Testis (tissue), 3 donors: ENCODE data around the gene FAM162A. TPM values are rescaled to one million over a fixed set of nuclear protein-coding genes. Genes with fewer than 3 reads are reported as not detected.

ENCODE experiments used
- DNase-seq: peaks from one replicate; pipeline ENCODE4 v3.0.0-alpha.2; 2019
- H3K27ac ChIP-seq, 2 donors: fragments of 200-600 bp; sonication (generic); one replicate each; pipeline ENCODE4 v1.5.1; 2019
- H3K27me3 ChIP-seq: fragments of 200-600 bp; sonication (generic); one replicate; pipeline ENCODE4 v1.5.1; 2019
- H3K36me3 ChIP-seq: fragments of 200-600 bp; sonication (generic); one replicate; pipeline ENCODE4 v1.5.1; 2017; ENCODE audit warnings: low read depth; ENCODE audit errors: missing control alignments
- H3K4me1 ChIP-seq: fragments of 200-600 bp; sonication (generic); one replicate; pipeline ENCODE4 v1.5.1; 2019
- H3K4me3 ChIP-seq, 2 donors: fragments of 200-600 bp; sonication (generic); one replicate each; pipeline ENCODE4 v1.5.1; 2017 to 2019
- H3K9me3 ChIP-seq: fragments of 200-600 bp; sonication (generic); one replicate; pipeline ENCODE4 v1.5.1; 2017
- POLR2A ChIP-seq: fragments of 450-650 bp; IDR thresholded peaks from one replicate; pipeline ENCODE4 v1.6.1; 2017; ENCODE audit warnings: antibody characterized with exemption, mild to moderate bottlenecking, moderate library complexity
- WGBS, 2 donors: methylation state at CpG; one replicate each; pipeline ENCODE4 v1.1.5; 2018; 5-methylcytosine and 5-hydroxymethylcytosine counted together
- intact Hi-C: fragments of 100-400 bp; cut with DNase I; formaldehyde crosslinking; loops from one replicate; pipeline ENCODE4 v1.15.1; 2023; ENCODE audit warnings: low total_unique reads
- polyA plus RNA-seq: library from polyadenylated mRNA; stranded (reverse); fragments of 350-450 nt; fragmentation: Illumina TruSeq; extraction: RNeasy Lipid Tissue Mini Kit (QIAGEN cat#74804); gene quantifications from one replicate; pipeline ENCODE4 v1.2.3, GENCODE V29; 2014; ENCODE audit warnings: low read depth, low replicate concordance; ENCODE audit not compliant: insufficient read depth
- total RNA-seq, 2 donors: library from RNA; depleted of rRNA; stranded (reverse); fragments of >200 nt; gene quantifications; one replicate each; pipeline ENCODE4 v1.2.3, GENCODE V29; 2016
- TF ChIP-seq, protein P1 (sequence below), 3 experiments: fragments of 450-650 bp in 2 of 3; fragments of 200-600 bp in 1 of 3; sonication (generic) in 1 of 3; IDR thresholded peaks; one replicate each; pipeline ENCODE4 v1.5.1; 2016 to 2019; ENCODE audit warnings: antibody characterized with exemption in 3 of 3, mild to moderate bottlenecking in 2 of 3, moderate library complexity in 1 of 3

The FAM162A gene
- total and polyA plus RNA-seq, 3 donors from 2014 or later, result 16.0 to 77.7 (median 17.7) TPM

DNA sequence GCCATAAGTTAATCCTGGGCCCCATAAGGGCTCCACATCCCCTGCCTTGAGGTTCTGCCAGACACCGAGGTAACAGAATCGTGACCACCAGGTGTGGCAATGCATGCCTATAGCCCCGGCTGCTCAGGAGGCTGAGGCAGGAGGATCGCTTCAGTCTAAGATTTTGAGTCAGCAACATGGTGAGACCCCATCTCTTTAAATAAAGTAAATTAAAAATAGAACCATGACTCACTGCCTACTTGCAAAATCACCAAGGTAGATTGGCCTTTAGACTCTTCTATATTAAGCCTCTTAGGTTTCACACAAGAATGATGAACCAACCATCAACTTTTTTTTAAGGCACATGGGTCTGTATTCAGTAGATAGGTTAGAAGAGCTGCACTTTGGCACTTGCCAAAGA, 22.2 kb downstream of the FAM162A start:
- Histone ChIP-seq H3K27me3 (no peaks in the 10 kb centered on the region), H3K36me3 (no peaks in the 10 kb centered on the region), H3K4me1 (no peaks in the 10 kb centered on the region), H3K27ac (no peak overlapping the region), H3K9me3 (no peaks in the 10 kb centered on the region), H3K4me3 (no peak overlapping the region)
- no peak for TF ChIP-seq POLR2A
- TF ChIP-seq, protein P1, sequence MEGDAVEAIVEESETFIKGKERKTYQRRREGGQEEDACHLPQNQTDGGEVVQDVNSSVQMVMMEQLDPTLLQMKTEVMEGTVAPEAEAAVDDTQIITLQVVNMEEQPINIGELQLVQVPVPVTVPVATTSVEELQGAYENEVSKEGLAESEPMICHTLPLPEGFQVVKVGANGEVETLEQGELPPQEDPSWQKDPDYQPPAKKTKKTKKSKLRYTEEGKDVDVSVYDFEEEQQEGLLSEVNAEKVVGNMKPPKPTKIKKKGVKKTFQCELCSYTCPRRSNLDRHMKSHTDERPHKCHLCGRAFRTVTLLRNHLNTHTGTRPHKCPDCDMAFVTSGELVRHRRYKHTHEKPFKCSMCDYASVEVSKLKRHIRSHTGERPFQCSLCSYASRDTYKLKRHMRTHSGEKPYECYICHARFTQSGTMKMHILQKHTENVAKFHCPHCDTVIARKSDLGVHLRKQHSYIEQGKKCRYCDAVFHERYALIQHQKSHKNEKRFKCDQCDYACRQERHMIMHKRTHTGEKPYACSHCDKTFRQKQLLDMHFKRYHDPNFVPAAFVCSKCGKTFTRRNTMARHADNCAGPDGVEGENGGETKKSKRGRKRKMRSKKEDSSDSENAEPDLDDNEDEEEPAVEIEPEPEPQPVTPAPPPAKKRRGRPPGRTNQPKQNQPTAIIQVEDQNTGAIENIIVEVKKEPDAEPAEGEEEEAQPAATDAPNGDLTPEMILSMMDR (IDR thresholded peaks at IDR 0.05), result no peak
- intact Hi-C loops, result no loop called here
- no peak for DNase-seq
- 95 to 96% methylated on average over 4 of the region's 4 CpGs for WGBS, 2 donors

DNA sequence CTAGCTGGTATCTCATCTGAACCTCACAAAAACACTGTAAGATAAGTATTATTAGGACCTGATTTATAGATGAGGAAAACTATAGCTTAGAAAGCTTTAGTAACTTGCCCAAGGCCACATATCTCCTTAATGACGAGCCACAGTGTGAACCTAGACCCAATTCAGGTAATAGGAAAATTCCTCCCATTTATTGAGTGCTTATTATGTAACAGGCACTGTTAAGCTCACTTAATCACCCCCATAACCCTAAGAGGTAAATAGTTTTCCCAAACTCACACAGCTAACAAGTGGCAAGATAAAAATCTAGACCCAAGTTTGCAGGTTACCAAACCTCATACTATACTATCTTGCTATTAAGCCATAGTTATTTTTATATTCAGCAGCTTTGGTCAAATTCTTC, 24.0 kb downstream of the FAM162A start:
- Histone ChIP-seq H3K27me3 (no peaks in the 10 kb centered on the region), H3K9me3 (no peaks in the 10 kb centered on the region), H3K27ac (no peak overlapping the region), H3K36me3 (no peaks in the 10 kb centered on the region), H3K4me3 (no peak overlapping the region), H3K4me1 (no peaks in the 10 kb centered on the region)
- TF ChIP-seq POLR2A, result no peak
- TF ChIP-seq, protein P1 (IDR thresholded peaks at IDR 0.05), result no peak
- DNase-seq, result no peak
- whole genome bisulfite sequencing, 2 donors, result 60 to 94% methylated on average over 1 of the region's 1 CpG
- intact Hi-C loops, result no loop called here

DNA sequence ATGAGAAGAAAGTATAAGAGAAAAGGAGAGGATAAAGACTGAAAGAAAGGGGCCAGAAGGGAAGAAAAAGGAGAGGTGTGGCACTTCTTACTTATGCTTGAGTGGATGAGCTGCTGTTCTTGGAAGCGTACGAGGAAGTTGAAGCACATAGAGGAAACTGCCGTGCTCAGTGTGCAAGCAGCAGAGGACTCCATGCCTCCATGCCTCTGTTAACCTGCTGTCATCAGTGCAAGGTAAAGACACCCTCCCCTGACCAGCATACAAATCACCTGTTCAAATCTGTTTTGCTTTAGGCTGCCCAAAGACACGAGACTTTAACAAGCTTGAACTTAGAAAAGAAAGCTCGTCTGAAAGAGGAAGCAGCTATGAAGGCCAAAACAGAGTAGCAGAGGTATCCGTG, 25.5 kb downstream of the FAM162A start:
- H3K27ac ChIP-seq, result no peak overlapping the region
- intact Hi-C loops, result no loop called here
- H3K36me3 ChIP-seq, result no peaks in the 10 kb centered on the region
- 74 to 77% methylated on average over 6 of the region's 6 CpGs for WGBS, 2 donors
- DNase-seq, result no peak
- peaks cover 2% of the 10 kb centered on the region for H3K4me1 ChIP-seq
- H3K4me3 ChIP-seq, result no peak overlapping the region
- no peaks in the 10 kb centered on the region for H3K9me3 ChIP-seq
- no peaks in the 10 kb centered on the region for H3K27me3 ChIP-seq
- TF ChIP-seq, protein P1 (IDR thresholded peaks at IDR 0.05), result no peak
- TF ChIP-seq POLR2A, result no peak

DNA sequence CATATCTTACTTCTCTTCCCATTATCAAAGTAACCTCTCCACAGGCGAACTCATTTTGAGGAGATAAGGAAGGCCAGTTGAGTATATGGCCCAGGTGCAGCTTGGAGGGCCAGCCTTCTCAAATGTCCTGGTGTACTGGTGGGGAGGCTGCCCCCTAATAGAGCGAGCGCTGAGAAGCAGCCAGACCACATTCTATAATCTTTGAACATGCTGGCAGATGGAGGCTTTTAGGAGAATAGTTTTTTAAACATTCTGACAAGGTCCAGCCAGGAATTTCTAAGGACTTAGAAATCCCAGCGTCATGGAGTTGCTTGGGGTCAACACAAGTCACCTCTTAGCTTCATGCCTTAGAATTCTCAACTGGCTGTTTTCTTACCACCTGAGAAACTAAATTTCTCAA, 26.1 kb downstream of the FAM162A start:
- Histone ChIP-seq H3K36me3 (no peaks in the 10 kb centered on the region), H3K27ac (no peak overlapping the region), H3K9me3 (no peaks in the 10 kb centered on the region), H3K4me1 (peaks cover 8% of the 10 kb centered on the region), H3K4me3 (no peak overlapping the region), H3K27me3 (no peaks in the 10 kb centered on the region)
- DNase-seq, result no peak
- 83 to 84% methylated on average over 4 of the region's 4 CpGs for WGBS, 2 donors
- intact Hi-C loops, result no loop called here
- TF ChIP-seq, protein P1 (IDR thresholded peaks at IDR 0.05), result no peak
- no peak for TF ChIP-seq POLR2A

DNA sequence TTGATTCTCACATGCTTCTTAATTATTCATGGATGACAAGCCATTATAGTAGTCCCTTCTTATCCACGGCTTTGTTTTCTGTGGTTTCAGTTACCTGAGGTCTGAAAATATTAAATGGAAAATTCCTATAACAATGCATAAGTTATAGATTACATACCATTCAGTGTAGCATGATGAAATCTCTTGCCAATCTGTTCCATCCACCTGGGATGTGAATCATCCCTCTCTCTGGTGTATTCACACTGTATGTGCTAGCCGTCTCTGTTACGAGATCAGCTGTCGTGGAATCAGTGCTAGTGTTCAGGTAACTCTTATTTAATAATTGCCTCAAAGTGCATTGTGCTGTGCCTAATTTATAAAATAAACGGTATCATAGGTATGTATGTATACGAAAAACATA, 26.7 kb downstream of the FAM162A start:
- WGBS, 2 donors, result 87 to 94% methylated on average over 6 of the region's 6 CpGs
- no peaks in the 10 kb centered on the region for H3K36me3 ChIP-seq
- H3K27me3 ChIP-seq, result no peaks in the 10 kb centered on the region
- no peaks in the 10 kb centered on the region for H3K9me3 ChIP-seq
- intact Hi-C loops, result no loop called here
- no peak for DNase-seq
- peaks cover 10% of the 10 kb centered on the region for H3K4me1 ChIP-seq
- no peak overlapping the region for H3K27ac ChIP-seq
- H3K4me3 ChIP-seq, result no peak overlapping the region
- TF ChIP-seq, protein P1 (IDR thresholded peaks at IDR 0.05), result no peak
- no peak for TF ChIP-seq POLR2A
